SK-N-SH (cell line): ENCODE measurements around the gene XG.
"Not testable (repeated sequence)": the region's sequence is repeated elsewhere in the genome, so short reads cannot be mapped to it uniquely, and the experiment has no call there.

ENCODE experiments used
- CTCF ChIP-seq: fragments of 200-600 bp; sonication (generic); IDR thresholded peaks from 2 replicates; pipeline ENCODE4 v1.6.1; 2017; ENCODE audit warnings: antibody characterized with exemption, mild to moderate bottlenecking, moderate library complexity
- IRF3 ChIP-seq: fragments of 150-350 bp; IDR thresholded peaks from 2 replicates; pipeline ENCODE4 v1.6.1; 2016; ENCODE audit warnings: mild to moderate bottlenecking, low read depth, low read length
- PBX3 ChIP-seq: IDR thresholded peaks from 2 replicates; pipeline ENCODE4; 2012

- TF ChIP-seq PBX3, CTCF, IRF3: not testable (repeated sequence)
Measured at GRCh38 chrX:2802376-2803090, 50.7 kb downstream of the XG start.
